ENCODE measurements around the gene RPUSD2. TPM values are rescaled to one million over a fixed set of nuclear protein-coding genes. Genes with fewer than 3 reads are reported as not detected.
"Not testable (repeated sequence)": the region's sequence is repeated elsewhere in the genome, so short reads cannot be mapped to it uniquely, and the experiment has no call there.

RPUSD2 gene
- total RNA-seq, 1 experiment from 2014 or later = 12.6 TPM

- Histone ChIP-seq H3K27me3 (no peaks in the 10 kb centered on the region), H3K36me3 (0 out of 2 replicates have a peak, but pooled peaks cover 3% of the 10 kb centered on the region), H3K4me3 (no peak overlapping the region), H3K9me3 (no peaks in the 10 kb centered on the region)
- DNase-seq = no peak
Measured at GRCh38 chr15:40558952-40559742, 10.0 kb upstream of the RPUSD2 start.

GRCh38 chr15:40562691-40563090, 6.4 kb upstream of the RPUSD2 start:
- no peaks in the 10 kb centered on the region for H3K9me3 ChIP-seq
- no peak overlapping the region for H3K4me3 ChIP-seq
- no peaks in the 10 kb centered on the region for H3K27me3 ChIP-seq
- no peak for DNase-seq
- 0 out of 2 replicates have a peak, but pooled peaks cover 3% of the 10 kb centered on the region for H3K36me3 ChIP-seq

GRCh38 chr15:40563426-40563825, 5.7 kb upstream of the RPUSD2 start:
- no peaks in the 10 kb centered on the region for H3K9me3 ChIP-seq
- H3K36me3 ChIP-seq = 0 out of 2 replicates have a peak, but pooled peaks cover 3% of the 10 kb centered on the region
- no peak for DNase-seq
- H3K4me3 ChIP-seq = no peak overlapping the region
- H3K27me3 ChIP-seq = no peaks in the 10 kb centered on the region

GRCh38 chr15:40564591-40565332, 4.3 kb upstream of the RPUSD2 start, which contains the start of gene CCDC32:
Gene CCDC32, minus strand, starts transcription at chr15:40565042. Its CDS starts 2,027 bp downstream, at chr15:40563015.
- no peaks in the 10 kb centered on the region for H3K9me3 ChIP-seq
- no peaks in the 10 kb centered on the region for H3K27me3 ChIP-seq
- DNase-seq = peak; percentile 98
- H3K36me3 ChIP-seq = 0 out of 2 replicates have a peak, but pooled peaks cover 3% of the 10 kb centered on the region
- peak within 1 kb of the TSS; percentile 87 for H3K4me3 ChIP-seq

GRCh38 chr15:40565333-40566238, 3.5 kb upstream of the RPUSD2 start:
- H3K4me3 ChIP-seq = peak overlapping the region; percentile 87
- H3K27me3 ChIP-seq = no peaks in the 10 kb centered on the region
- 0 out of 2 replicates have a peak, but pooled peaks cover 3% of the 10 kb centered on the region for H3K36me3 ChIP-seq
- DNase-seq = no peak
- no peaks in the 10 kb centered on the region for H3K9me3 ChIP-seq

- DNase-seq = no peak
- no peaks in the 10 kb centered on the region for H3K27me3 ChIP-seq
- no peak overlapping the region for H3K4me3 ChIP-seq
- no peaks in the 10 kb centered on the region for H3K9me3 ChIP-seq
- peaks cover 6% of the 10 kb centered on the region for H3K36me3 ChIP-seq
Measured at GRCh38 chr15:40567111-40567510, 2.0 kb upstream of the RPUSD2 start.

- no peaks in the 10 kb centered on the region for H3K27me3 ChIP-seq
- DNase-seq = no peak
- no peak overlapping the region for H3K4me3 ChIP-seq
- peaks cover 14% of the 10 kb centered on the region for H3K36me3 ChIP-seq
- H3K9me3 ChIP-seq = no peaks in the 10 kb centered on the region
Measured at GRCh38 chr15:40575113-40575512, 6.0 kb downstream of the RPUSD2 start.

GRCh38 chr15:40576914-40577313, 7.8 kb downstream of the RPUSD2 start:
- not testable (repeated sequence) for DNase-seq, H3K9me3 ChIP-seq, H3K4me3 ChIP-seq, H3K27me3 ChIP-seq, H3K36me3 ChIP-seq

GRCh38 chr15:40578892-40579291, 9.8 kb downstream of the RPUSD2 start:
- DNase-seq = no peak
- Histone ChIP-seq H3K9me3 (0 out of 2 replicates have a peak, but pooled peaks cover 3% of the 10 kb centered on the region), H3K36me3 (peaks cover under 1% of the 10 kb centered on the region; the same call in 1 of the 2 replicates), H3K4me3 (no peak overlapping the region), H3K27me3 (no peaks in the 10 kb centered on the region)

- H3K4me3 ChIP-seq, H3K36me3 ChIP-seq, H3K27me3 ChIP-seq, DNase-seq, H3K9me3 ChIP-seq: not testable (repeated sequence)
Measured at GRCh38 chr15:40581796-40582195, 12.7 kb downstream of the RPUSD2 start.

- Histone ChIP-seq H3K9me3 (0 out of 2 replicates have a peak, but pooled peaks cover 3% of the 10 kb centered on the region), H3K27me3 (no peaks in the 10 kb centered on the region), H3K36me3 (no peaks in the 10 kb centered on the region), H3K4me3 (peak overlapping the region; percentile 53)
- peak; percentile 76 for DNase-seq
Measured at GRCh38 chr15:40582726-40583246, 13.7 kb downstream of the RPUSD2 start.

GRCh38 chr15:40584191-40584590, 15.1 kb downstream of the RPUSD2 start:
- H3K4me3 ChIP-seq = peak overlapping the region; percentile 53
- no peak for DNase-seq
- H3K9me3 ChIP-seq = 0 out of 2 replicates have a peak, but pooled peaks cover 3% of the 10 kb centered on the region
- no peaks in the 10 kb centered on the region for H3K27me3 ChIP-seq
- H3K36me3 ChIP-seq = no peaks in the 10 kb centered on the region

GRCh38 chr15:40590667-40591050, 21.6 kb downstream of the RPUSD2 start:
- Histone ChIP-seq H3K4me3 (no peak overlapping the region), H3K27me3 (no peaks in the 10 kb centered on the region)
- DNase-seq = no peak

GRCh38 chr15:40591389-40591788, 22.3 kb downstream of the RPUSD2 start:
- Histone ChIP-seq H3K36me3 (no peaks in the 10 kb centered on the region), H3K4me3 (no peak overlapping the region), H3K27me3 (no peaks in the 10 kb centered on the region), H3K9me3 (no peaks in the 10 kb centered on the region)
- DNase-seq = no peak

More at GRCh38 chr15:40590667-40591050, 21.6 kb downstream of the RPUSD2 start:
- H3K9me3 ChIP-seq = no peaks in the 10 kb centered on the region
- no peaks in the 10 kb centered on the region for H3K36me3 ChIP-seq

GRCh38 chr15:40593165-40593564, 24.1 kb downstream of the RPUSD2 start:
- H3K9me3 ChIP-seq = no peaks in the 10 kb centered on the region
- no peak overlapping the region; the same call in 1 of the 2 replicates for H3K4me3 ChIP-seq

More at GRCh38 chr15:40593165-40593564, 24.1 kb downstream of the RPUSD2 start:
- Histone ChIP-seq H3K27me3 (no peaks in the 10 kb centered on the region), H3K36me3 (no peaks in the 10 kb centered on the region)
- no peak for DNase-seq

Measured in MG63 (cell line).